GM06990 (cell line): ENCODE results near the gene EIF4H.

Source experiments
- DNase-seq: peaks from one replicate; pipeline ENCODE4 v3.0.0-alpha.2; 2011; ENCODE audit not compliant: insufficient read length; ENCODE audit errors: extremely low read depth
- H3K27me3 ChIP-seq: replicated peaks from 2 replicates; pipeline ENCODE4 v1.6.0; 2011; ENCODE audit warnings: low read length; ENCODE audit not compliant: control insufficient read depth, insufficient read depth
- H3K36me3 ChIP-seq: 2 replicates; pipeline ENCODE4 v1.5.1; 2011; ENCODE audit warnings: low read length; ENCODE audit not compliant: control insufficient read depth, insufficient read depth
- H3K4me3 ChIP-seq: replicated peaks from 2 replicates; pipeline ENCODE4 v1.5.1; 2011; ENCODE audit warnings: low read depth, mild to moderate bottlenecking, control low read depth, low read length
- TF ChIP-seq, protein P1 (sequence below): IDR thresholded peaks from 2 replicates; pipeline ENCODE4 v1.5.1; 2011; ENCODE audit warnings: low read length, control low read depth, mild to moderate bottlenecking, inconsistent platforms; ENCODE audit not compliant: insufficient read depth, poor library complexity, severe bottlenecking

The EIF4H gene

DNA sequence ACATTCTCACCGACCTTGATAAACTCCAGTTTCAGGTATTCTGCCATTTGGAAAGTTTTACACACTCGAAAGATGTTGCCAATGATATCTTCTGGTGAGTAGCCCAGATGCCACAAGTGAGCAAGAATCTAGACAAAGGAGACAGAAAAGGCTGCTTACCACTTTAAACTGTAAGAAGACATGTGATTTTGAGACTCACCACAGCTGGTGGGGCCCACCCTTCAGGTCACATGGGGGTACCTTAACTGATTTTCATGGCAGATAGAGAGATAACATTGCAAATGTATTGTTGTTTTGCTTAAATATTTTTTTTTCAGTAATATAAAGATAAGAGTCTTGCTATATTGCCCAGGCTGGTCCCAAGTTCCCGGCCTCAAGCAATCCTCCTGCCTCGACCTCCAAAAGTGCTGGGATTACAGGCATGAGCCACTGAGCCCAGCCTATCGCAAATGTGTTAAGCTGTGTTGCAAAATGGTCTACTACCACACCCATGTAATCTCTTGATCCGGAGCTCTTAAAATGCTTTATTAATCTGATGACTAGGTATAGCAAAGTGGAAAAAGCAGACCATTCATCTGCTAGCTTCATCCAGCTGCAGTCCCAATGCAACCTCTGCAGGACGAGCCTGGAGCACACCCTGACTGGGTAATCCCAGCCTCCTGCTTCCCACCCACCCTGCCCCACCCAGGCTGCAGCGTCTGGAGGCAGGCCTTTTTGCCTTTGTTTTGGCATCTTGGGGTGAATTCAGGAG lies 61.5 kb downstream of the EIF4H start:
- peaks cover 36% of the 10 kb centered on the region for H3K36me3 ChIP-seq
- TF ChIP-seq, protein P1, sequence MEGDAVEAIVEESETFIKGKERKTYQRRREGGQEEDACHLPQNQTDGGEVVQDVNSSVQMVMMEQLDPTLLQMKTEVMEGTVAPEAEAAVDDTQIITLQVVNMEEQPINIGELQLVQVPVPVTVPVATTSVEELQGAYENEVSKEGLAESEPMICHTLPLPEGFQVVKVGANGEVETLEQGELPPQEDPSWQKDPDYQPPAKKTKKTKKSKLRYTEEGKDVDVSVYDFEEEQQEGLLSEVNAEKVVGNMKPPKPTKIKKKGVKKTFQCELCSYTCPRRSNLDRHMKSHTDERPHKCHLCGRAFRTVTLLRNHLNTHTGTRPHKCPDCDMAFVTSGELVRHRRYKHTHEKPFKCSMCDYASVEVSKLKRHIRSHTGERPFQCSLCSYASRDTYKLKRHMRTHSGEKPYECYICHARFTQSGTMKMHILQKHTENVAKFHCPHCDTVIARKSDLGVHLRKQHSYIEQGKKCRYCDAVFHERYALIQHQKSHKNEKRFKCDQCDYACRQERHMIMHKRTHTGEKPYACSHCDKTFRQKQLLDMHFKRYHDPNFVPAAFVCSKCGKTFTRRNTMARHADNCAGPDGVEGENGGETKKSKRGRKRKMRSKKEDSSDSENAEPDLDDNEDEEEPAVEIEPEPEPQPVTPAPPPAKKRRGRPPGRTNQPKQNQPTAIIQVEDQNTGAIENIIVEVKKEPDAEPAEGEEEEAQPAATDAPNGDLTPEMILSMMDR = no peak
- H3K27me3 ChIP-seq = no peaks in the 10 kb centered on the region
- no peak for DNase-seq
- H3K4me3 ChIP-seq = no peak overlapping the region

DNA sequence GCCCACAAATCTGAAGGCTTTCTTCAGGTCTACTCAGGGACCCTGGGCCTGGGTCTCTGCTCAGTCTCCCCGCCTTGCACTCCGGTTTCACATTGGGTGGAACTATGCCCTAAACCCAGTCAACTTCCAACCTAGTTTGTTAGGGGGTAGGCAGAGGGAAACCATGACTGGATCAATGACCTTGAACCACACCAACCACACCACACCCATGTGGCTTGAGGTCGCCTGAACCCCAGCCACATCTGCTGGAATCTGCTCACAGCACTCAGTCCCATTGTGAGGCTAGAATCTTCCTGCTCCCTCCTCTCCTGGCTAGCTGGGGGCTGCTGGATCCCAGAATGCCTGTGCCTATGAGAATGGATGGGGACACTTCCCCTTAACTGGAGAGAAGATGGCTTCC lies 62.1 kb downstream of the EIF4H start:
- no peak for DNase-seq
- Histone ChIP-seq H3K4me3 (no peak overlapping the region), H3K27me3 (no peaks in the 10 kb centered on the region), H3K36me3 (peaks cover 36% of the 10 kb centered on the region)
- TF ChIP-seq, protein P1 = no peak

DNA sequence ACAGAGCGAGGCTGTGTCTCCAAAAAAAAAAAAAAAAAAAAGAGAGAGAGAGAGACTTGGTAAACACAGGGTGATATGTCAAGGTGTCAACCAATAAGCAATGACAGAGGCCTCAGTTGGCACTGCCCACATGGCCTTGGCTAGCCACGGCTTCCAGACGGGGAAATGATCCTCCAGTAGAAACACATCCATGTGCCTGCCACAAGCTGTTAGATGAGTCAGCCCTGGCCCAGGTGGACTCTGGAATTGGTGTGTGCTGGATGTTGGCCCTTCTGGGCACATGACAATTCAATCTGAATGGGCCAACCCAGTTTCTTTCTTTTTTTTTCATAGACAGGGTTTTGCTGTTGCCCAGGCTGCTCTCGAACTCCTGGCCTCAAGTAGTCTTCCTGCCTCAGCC lies 66.3 kb downstream of the EIF4H start:
- Histone ChIP-seq H3K4me3 (no peak overlapping the region), H3K27me3 (no peaks in the 10 kb centered on the region), H3K36me3 (peaks cover 28% of the 10 kb centered on the region)
- DNase-seq = no peak
- TF ChIP-seq, protein P1 = no peak

DNA sequence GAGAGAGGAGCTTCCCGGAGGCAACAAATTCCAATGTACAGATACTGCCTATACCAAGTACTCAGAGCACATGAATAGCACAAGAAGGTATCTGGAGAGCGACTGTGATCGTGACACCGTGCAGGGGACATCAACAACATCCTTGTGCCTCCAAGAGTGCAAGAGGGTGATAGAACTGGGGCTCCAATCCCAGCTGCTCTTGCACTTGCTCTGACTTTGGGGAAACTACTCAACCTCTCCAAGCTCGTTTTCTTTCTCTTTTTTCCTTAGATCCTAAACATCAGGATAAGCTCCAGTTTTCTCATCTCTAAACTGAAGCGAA lies 67.9 kb downstream of the EIF4H start:
- Histone ChIP-seq H3K4me3 (no peak overlapping the region), H3K27me3 (no peaks in the 10 kb centered on the region), H3K36me3 (peaks cover 23% of the 10 kb centered on the region)
- DNase-seq = no peak
- TF ChIP-seq, protein P1 = no peak

DNA sequence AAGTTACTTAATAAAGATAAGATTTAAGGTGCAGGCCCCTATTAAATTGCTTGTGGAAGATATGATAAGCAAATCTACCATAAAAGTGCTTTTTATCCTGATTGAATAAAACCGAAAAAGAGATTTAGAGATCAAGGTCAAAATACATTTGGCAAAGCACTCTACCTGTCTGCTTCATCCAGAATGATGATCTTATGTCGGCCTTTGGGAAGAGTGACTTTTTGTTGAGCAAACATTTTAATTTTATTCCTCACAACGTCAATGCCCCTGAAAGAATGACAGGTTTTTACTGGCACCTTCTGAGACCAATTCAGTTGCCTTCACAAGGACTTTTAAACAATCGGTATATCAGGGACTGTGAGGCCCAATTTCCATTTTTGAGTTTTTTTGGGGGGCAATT lies 72.3 kb downstream of the EIF4H start:
- TF ChIP-seq, protein P1 = no peak
- no peak for DNase-seq
- Histone ChIP-seq H3K27me3 (no peaks in the 10 kb centered on the region), H3K4me3 (no peak overlapping the region), H3K36me3 (peaks cover 16% of the 10 kb centered on the region)
